ENCODE results near the gene PMS2.
"Not testable (repeated sequence)": the region's sequence is repeated elsewhere in the genome, so short reads cannot be mapped to it uniquely, and the experiment has no call there.

PMS2 gene

GRCh38 chr7:6008668-6009611 lies at the start of gene PMS2, which contains the start of gene AIMP2:
Gene PMS2, minus strand, starts transcription at chr7:6009049. Its CDS starts 30 bp downstream, at chr7:6009019.
Gene AIMP2, plus strand, starts transcription at chr7:6009272. Its CDS starts 92 bp downstream, at chr7:6009364.
- peak; percentile 97 for DNase-seq

GRCh38 chr7:6057316-6058129 lies 48.7 kb upstream of the PMS2 start:
- no peak for DNase-seq

- no peak for DNase-seq
These were observed 47.8 kb upstream of the PMS2 start for GRCh38 chr7:6056616-6057015.

GRCh38 chr7:6051185-6051584 lies 42.3 kb upstream of the PMS2 start:
- not testable (repeated sequence) for DNase-seq

- DNase-seq, result no peak
These were observed 40.9 kb upstream of the PMS2 start for GRCh38 chr7:6049780-6050179.

GRCh38 chr7:6035686-6036085 lies 26.8 kb upstream of the PMS2 start:
- DNase-seq, result no peak

GRCh38 chr7:6035165-6035564 lies 26.3 kb upstream of the PMS2 start:
- DNase-seq, result no peak

GRCh38 chr7:6032641-6033040 lies 23.8 kb upstream of the PMS2 start:
- no peak for DNase-seq

- DNase-seq, result no peak
These were observed 23.3 kb upstream of the PMS2 start for GRCh38 chr7:6032167-6032566.

GRCh38 chr7:6031567-6031966 lies 22.7 kb upstream of the PMS2 start:
- DNase-seq, result no peak

- DNase-seq, result no peak
These were observed 22.1 kb upstream of the PMS2 start, which contains the start of gene ANKRD61 for GRCh38 chr7:6030988-6031387. Gene ANKRD61, plus strand, starts transcription at chr7:6031376. Its CDS starts 0 bp downstream, at chr7:6031376.

- no peak for DNase-seq
These were observed 19.7 kb upstream of the PMS2 start for GRCh38 chr7:6028563-6028962.

- DNase-seq, result no peak
These were observed 19.0 kb upstream of the PMS2 start for GRCh38 chr7:6027806-6028365.

- no peak for DNase-seq
These were observed 18.0 kb upstream of the PMS2 start for GRCh38 chr7:6026820-6027311.

GRCh38 chr7:6026011-6026819 lies 17.4 kb upstream of the PMS2 start:
- peak; percentile 64 for DNase-seq

GRCh38 chr7:6023974-6024435 lies 15.2 kb upstream of the PMS2 start:
- DNase-seq, result no peak

GRCh38 chr7:6022707-6023106 lies 13.9 kb upstream of the PMS2 start:
- DNase-seq, result no peak

- DNase-seq, result no peak
These were observed 11.8 kb upstream of the PMS2 start for GRCh38 chr7:6020371-6021286.

- DNase-seq, result no peak
These were observed 7.8 kb upstream of the PMS2 start for GRCh38 chr7:6016653-6016966.

- DNase-seq, result no peak
These were observed 7.2 kb upstream of the PMS2 start for GRCh38 chr7:6015917-6016652.

All from activated CD8-positive, alpha-beta memory T cell treated with anti-CD3 and anti-CD28 coated beads, Interleukin-2, amount 50 U/mL, for 4 hours (primary cell).